H9 (cell line): ENCODE results near the gene DIAPH3. TPM values are rescaled to one million over a fixed set of nuclear protein-coding genes. Genes with fewer than 3 reads are reported as not detected.

Experiments used
- DNase-seq: peaks from one replicate; pipeline ENCODE4 v3.0.0-alpha.2; 2017
- H2AFZ ChIP-seq: one replicate; pipeline ENCODE4 v1.6.1; 2013; ENCODE audit warnings: mild to moderate bottlenecking, low read length, control low read depth, moderate library complexity
- H2AK5ac ChIP-seq: 2 replicates; pipeline ENCODE4 v1.6.1; 2013; ENCODE audit warnings: low read length, control low read depth, mixed read lengths; ENCODE audit not compliant: insufficient read length
- H2BK120ac ChIP-seq: one replicate; pipeline ENCODE4 v1.6.1; 2013; ENCODE audit warnings: low read depth, mild to moderate bottlenecking, low read length, control low read depth, inconsistent platforms; ENCODE audit not compliant: poor library complexity, severe bottlenecking
- H2BK12ac ChIP-seq: 2 replicates; pipeline ENCODE4 v1.6.1; 2013; ENCODE audit warnings: low read length, control low read depth, mixed read lengths, low read depth; ENCODE audit not compliant: insufficient read length
- H2BK15ac ChIP-seq: 2 replicates; pipeline ENCODE4 v1.6.1; 2013; ENCODE audit warnings: low read depth, low read length, control low read depth
- H2BK20ac ChIP-seq: one replicate; pipeline ENCODE4 v1.6.1; 2013; ENCODE audit warnings: low read depth, mild to moderate bottlenecking, low read length, control low read depth, inconsistent platforms; ENCODE audit not compliant: poor library complexity, severe bottlenecking
- H2BK5ac ChIP-seq: 2 replicates; pipeline ENCODE4 v1.6.1; 2013; ENCODE audit warnings: low read length, control low read depth, mixed read lengths; ENCODE audit not compliant: insufficient read length
- H3K14ac ChIP-seq: 2 replicates; pipeline ENCODE4 v1.6.1; 2013; ENCODE audit warnings: low read length, control low read depth; ENCODE audit not compliant: insufficient read depth
- H3K18ac ChIP-seq: 2 replicates; pipeline ENCODE4 v1.6.1; 2013; ENCODE audit warnings: low read depth, mild to moderate bottlenecking, mixed read lengths, low read length, control low read depth; ENCODE audit not compliant: insufficient read length
- H3K23ac ChIP-seq: 2 replicates; pipeline ENCODE4 v1.6.1; 2013; ENCODE audit warnings: low read length, control low read depth, mixed read lengths, low read depth; ENCODE audit not compliant: insufficient read length
- H3K23me2 ChIP-seq: 2 replicates; pipeline ENCODE4 v1.6.1; 2013; ENCODE audit warnings: low read depth, mild to moderate bottlenecking, mixed read lengths, low read length, control low read depth; ENCODE audit not compliant: insufficient read length, poor library complexity, severe bottlenecking
- H3K27ac ChIP-seq: 2 replicates; pipeline ENCODE4 v1.5.1; 2013; ENCODE audit warnings: low read length, control low read depth, mixed read lengths, low read depth; ENCODE audit not compliant: insufficient read length
- H3K27me3 ChIP-seq: 2 replicates; pipeline ENCODE4 v1.6.1; 2013; ENCODE audit warnings: low read length, control low read depth, inconsistent platforms; ENCODE audit not compliant: insufficient read depth
- H3K4ac ChIP-seq: 2 replicates; pipeline ENCODE4 v1.6.1; 2013; ENCODE audit warnings: low read depth, mild to moderate bottlenecking, control low read depth, inconsistent platforms, low read length, moderate library complexity
- H3K4me1 ChIP-seq: 2 replicates; pipeline ENCODE4 v1.6.1; 2013; ENCODE audit warnings: low read length, control low read depth, inconsistent platforms; ENCODE audit not compliant: insufficient read depth
- H3K4me2 ChIP-seq: 2 replicates; pipeline ENCODE4 v1.6.1; 2013; ENCODE audit warnings: low read length, control low read depth, mixed read lengths; ENCODE audit not compliant: insufficient read length, insufficient read depth
- H3K56ac ChIP-seq: 2 replicates; pipeline ENCODE4 v1.6.1; 2013; ENCODE audit warnings: low read depth, mild to moderate bottlenecking, mixed read lengths, low read length, control low read depth; ENCODE audit not compliant: insufficient read length
- H3K79me1 ChIP-seq: 2 replicates; pipeline ENCODE4 v1.6.1; 2013; ENCODE audit warnings: low read depth, mild to moderate bottlenecking, moderate library complexity, low read length, control low read depth, inconsistent platforms; ENCODE audit not compliant: insufficient read depth, poor library complexity, severe bottlenecking
- H3K79me2 ChIP-seq: 2 replicates; pipeline ENCODE4 v1.6.1; 2013; ENCODE audit warnings: low read length, control low read depth, inconsistent platforms; ENCODE audit not compliant: insufficient read depth
- H3K9ac ChIP-seq: 2 replicates; pipeline ENCODE4 v1.6.1; 2013; ENCODE audit warnings: low read length, control low read depth, mixed read lengths; ENCODE audit not compliant: insufficient read length; ENCODE audit errors: extremely low read depth
- H3K9me3 ChIP-seq: one replicate; pipeline ENCODE4 v1.6.1; 2013; ENCODE audit warnings: low read depth, low read length, inconsistent platforms; ENCODE audit not compliant: control insufficient read depth
- H3T11ph ChIP-seq: one replicate; pipeline ENCODE4 v1.6.1; 2013; ENCODE audit warnings: mild to moderate bottlenecking, low read length, control low read depth, inconsistent platforms
- H4K20me1 ChIP-seq: one replicate; pipeline ENCODE4 v1.6.1; 2013; ENCODE audit not compliant: control insufficient read depth, insufficient read length, insufficient read depth
- H4K5ac ChIP-seq: 2 replicates; pipeline ENCODE4 v1.6.1; 2013; ENCODE audit warnings: low read depth, mild to moderate bottlenecking, mixed read lengths, low read length, control low read depth; ENCODE audit not compliant: insufficient read length
- H4K8ac ChIP-seq: replicated peaks from 2 replicates; pipeline ENCODE4 v1.6.1; 2013; ENCODE audit warnings: low read length, control low read depth, mixed read lengths, low read depth; ENCODE audit not compliant: insufficient read length
- H4K91ac ChIP-seq: 2 replicates; pipeline ENCODE4 v1.6.1; 2013; ENCODE audit warnings: low read depth, mild to moderate bottlenecking, moderate library complexity, mixed read lengths, low read length, control low read depth; ENCODE audit not compliant: insufficient read length
- H3K27ac Mint-ChIP-seq, 3 experiments: 2 replicates in 2 of 3; 3 replicates in 1 of 3; pipeline ENCODE4 v1.8.0; 2020 to 2021; ENCODE audit warnings: mixed read lengths in 3 of 3, mild to moderate bottlenecking in 1 of 3, moderate library complexity in 1 of 3
- H3K27me3 Mint-ChIP-seq: 2 replicates; pipeline ENCODE4 v1.8.0; 2021; ENCODE audit warnings: low read depth, mild to moderate bottlenecking, moderate library complexity, mixed read lengths
- H3K36me3 Mint-ChIP-seq, 3 experiments: 2 replicates in 2 of 3; 3 replicates in 1 of 3; pipeline ENCODE4 v1.8.0; 2020 to 2021; ENCODE audit warnings: low read depth in 3 of 3, mixed read lengths in 3 of 3; ENCODE audit not compliant: insufficient read depth in 1 of 3
- H3K4me1 Mint-ChIP-seq, 2 experiments: 2 replicates each; pipeline ENCODE4 v1.8.0; 2020; ENCODE audit warnings: mixed read lengths in 2 of 2
- H3K4me3 Mint-ChIP-seq, 2 experiments: 2 replicates in 1 of 2; 3 replicates in 1 of 2; pipeline ENCODE4 v1.8.0; 2020 to 2021; ENCODE audit warnings: mild to moderate bottlenecking in 2 of 2, mixed read lengths in 2 of 2, moderate library complexity in 1 of 2
- H3K9me3 Mint-ChIP-seq, 2 experiments: 2 replicates in 1 of 2; 3 replicates in 1 of 2; pipeline ENCODE4 v1.8.0; 2020; ENCODE audit warnings: mild to moderate bottlenecking in 2 of 2, mixed read lengths in 2 of 2, moderate library complexity in 1 of 2
- WGBS: extraction: QIAGEN DNeasy Blood & Tissue Kit; methylation state at CpG from one replicate; pipeline ENCODE4 v1.1.7; 2013; ENCODE audit warnings: missing lambda C conversion rate, low lambda C conversion rate, mixed read lengths; ENCODE audit not compliant: insufficient read length; ENCODE audit errors: extremely low coverage; 5-methylcytosine and 5-hydroxymethylcytosine counted together
- total RNA-seq: library from RNA; stranded (reverse); gene quantifications from 2 replicates; pipeline ENCODE4 v1.2.1, GENCODE V29; 2021
- TF ChIP-seq, protein P1 (sequence below): fragments of 200-600 bp; sonication (generic); conservative IDR thresholded peaks from 3 replicates; pipeline ENCODE4 v1.8.0; 2021; ENCODE audit warnings: antibody characterized with exemption, mild to moderate bottlenecking

The DIAPH3 gene
- total RNA-seq, 1 experiment from 2014 or later: 23.1 TPM

DNA sequence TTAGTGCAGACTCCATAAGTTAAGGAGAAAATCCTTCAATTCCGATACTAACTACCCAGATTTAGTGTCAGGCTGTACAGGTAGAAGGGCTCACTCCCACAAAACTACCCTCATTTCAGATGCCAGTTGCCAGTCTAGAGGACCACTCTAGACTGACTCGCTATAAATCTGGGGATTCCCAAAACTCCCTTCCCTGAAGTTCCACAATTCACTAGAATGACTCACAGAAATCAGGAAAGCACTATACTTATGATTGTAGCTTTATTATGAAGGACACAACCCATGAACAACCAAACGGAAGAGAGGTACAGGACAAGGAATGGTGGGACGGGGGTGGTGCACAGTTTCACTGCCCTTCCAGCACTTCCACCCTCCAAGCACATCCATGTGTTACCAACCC lies 321.2 kb downstream of the DIAPH3 start:
- no peaks in the 10 kb centered on the region for H3K27me3 Mint-ChIP-seq
- peaks cover 10 to 16% of the 10 kb centered on the region in 2 experiments for H3K4me1 Mint-ChIP-seq
- Histone ChIP-seq H3K14ac (no peak overlapping the region), H4K8ac (no peak overlapping the region), H4K20me1 (no peaks in the 10 kb centered on the region), H3K27me3 (no peaks in the 10 kb centered on the region), H3K79me1 (no peaks in the 10 kb centered on the region), H3K9ac (no peak overlapping the region), H3K27ac (no peak overlapping the region), H2BK5ac (no peak overlapping the region), H3T11ph (no peak overlapping the region), H2BK15ac (no peak overlapping the region), H3K18ac (no peak overlapping the region), H2BK20ac (no peak overlapping the region), H3K23ac (no peak overlapping the region), H2BK120ac (no peak overlapping the region), H3K4me2 (no peak overlapping the region), H3K56ac (no peak overlapping the region), H3K4me1 (peaks cover 5% of the 10 kb centered on the region), H4K91ac (no peak overlapping the region), H2AFZ (no peak overlapping the region), H4K5ac (no peak overlapping the region), H3K9me3 (no peaks in the 10 kb centered on the region), H3K4ac (no peak overlapping the region), H2AK5ac (no peak overlapping the region), H3K79me2 (no peaks in the 10 kb centered on the region), H3K23me2 (no peaks in the 10 kb centered on the region), H2BK12ac (no peak overlapping the region)
- TF ChIP-seq, protein P1, sequence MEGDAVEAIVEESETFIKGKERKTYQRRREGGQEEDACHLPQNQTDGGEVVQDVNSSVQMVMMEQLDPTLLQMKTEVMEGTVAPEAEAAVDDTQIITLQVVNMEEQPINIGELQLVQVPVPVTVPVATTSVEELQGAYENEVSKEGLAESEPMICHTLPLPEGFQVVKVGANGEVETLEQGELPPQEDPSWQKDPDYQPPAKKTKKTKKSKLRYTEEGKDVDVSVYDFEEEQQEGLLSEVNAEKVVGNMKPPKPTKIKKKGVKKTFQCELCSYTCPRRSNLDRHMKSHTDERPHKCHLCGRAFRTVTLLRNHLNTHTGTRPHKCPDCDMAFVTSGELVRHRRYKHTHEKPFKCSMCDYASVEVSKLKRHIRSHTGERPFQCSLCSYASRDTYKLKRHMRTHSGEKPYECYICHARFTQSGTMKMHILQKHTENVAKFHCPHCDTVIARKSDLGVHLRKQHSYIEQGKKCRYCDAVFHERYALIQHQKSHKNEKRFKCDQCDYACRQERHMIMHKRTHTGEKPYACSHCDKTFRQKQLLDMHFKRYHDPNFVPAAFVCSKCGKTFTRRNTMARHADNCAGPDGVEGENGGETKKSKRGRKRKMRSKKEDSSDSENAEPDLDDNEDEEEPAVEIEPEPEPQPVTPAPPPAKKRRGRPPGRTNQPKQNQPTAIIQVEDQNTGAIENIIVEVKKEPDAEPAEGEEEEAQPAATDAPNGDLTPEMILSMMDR: no peak
- H3K9me3 Mint-ChIP-seq: no peaks in the 10 kb centered on the region
- H3K4me3 Mint-ChIP-seq: no peak overlapping the region
- H3K36me3 Mint-ChIP-seq: no peaks in the 10 kb centered on the region
- no peak for DNase-seq
- no CpG with 5 or more reads among the region's 4 CpGs for WGBS
- peak overlapping the region in 1 of 3 experiments; percentile 91; a peak in 2 of 7 replicates for H3K27ac Mint-ChIP-seq
